ENCODE measurements around the gene DCAF5.
"Not testable (repeated sequence)": the region's sequence is repeated elsewhere in the genome, so short reads cannot be mapped to it uniquely, and the experiment has no call there.

Gene DCAF5

DNA sequence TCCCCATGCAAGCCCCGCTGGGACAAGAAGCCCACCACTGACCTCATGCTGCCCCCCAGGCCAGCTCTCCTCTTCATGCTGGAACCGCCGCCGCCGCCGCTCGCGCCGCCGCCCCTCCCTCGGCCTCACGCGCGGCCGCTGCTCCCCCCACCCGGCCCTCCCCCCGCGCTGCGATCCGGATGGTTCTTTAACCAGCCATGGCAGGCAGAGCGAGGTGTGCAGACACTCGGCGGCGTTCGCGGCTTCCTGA, at the start of gene DCAF5:
Gene DCAF5 (minus strand): TSS at position 218 of the 250 bp plus-strand sequence. CDS start 141 bp downstream, at position 77.
- peak; percentile 81 to 89 for DNase-seq (ENCODE audit: low read depth in 2 of 2)

DNA sequence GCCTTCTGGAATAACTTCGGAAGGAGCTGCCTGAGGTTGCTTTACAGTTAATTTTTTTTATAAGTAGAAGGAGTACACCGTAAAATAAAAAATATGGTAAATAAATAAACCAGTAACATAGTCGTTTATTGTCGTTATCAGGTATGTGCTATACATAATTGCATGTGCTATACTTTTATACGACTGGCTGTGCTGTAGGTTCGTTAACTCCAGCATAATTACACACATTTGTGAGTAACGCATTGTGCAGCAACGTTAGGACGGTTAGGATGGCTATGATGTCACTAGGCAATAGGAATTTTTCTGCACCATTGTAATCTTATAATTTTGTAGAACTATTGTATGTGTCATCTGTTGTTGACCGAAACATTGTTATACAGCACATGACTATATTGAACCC, 46.9 kb upstream of the DCAF5 start:
- DNase-seq (ENCODE audit: low read depth in 2 of 2) = no peak

DNA sequence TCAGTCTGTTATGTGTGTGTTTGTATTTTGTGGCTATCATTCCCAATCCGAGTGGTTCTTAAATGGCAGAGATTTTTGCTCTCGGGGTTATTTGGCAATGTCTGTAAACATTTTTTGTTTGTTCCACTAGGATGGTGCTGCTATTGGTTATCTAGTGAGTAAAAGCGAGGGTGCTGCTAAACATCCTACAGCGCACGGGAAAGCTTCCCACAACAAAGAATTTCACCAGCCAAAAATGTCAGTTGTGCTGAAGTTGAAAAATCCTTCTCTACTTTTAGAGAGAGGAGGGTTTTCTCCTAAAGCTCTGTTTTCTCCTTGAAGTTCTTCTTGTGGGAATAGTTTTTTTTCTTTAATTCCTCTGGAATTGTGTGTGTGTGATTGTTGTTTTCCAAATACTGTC, 40.8 kb upstream of the DCAF5 start:
- no peak for DNase-seq (ENCODE audit: low read depth in 2 of 2)

GRCh38 chr14:69191340-69192111, 38.6 kb upstream of the DCAF5 start, which contains the start of gene EXD2:
Gene EXD2 (plus strand): TSS chr14:69191498. CDS start chr14:69209471, 17,973 bp downstream.
- peak; percentile 59 to 71 for DNase-seq (ENCODE audit: low read depth in 2 of 2)

DNA sequence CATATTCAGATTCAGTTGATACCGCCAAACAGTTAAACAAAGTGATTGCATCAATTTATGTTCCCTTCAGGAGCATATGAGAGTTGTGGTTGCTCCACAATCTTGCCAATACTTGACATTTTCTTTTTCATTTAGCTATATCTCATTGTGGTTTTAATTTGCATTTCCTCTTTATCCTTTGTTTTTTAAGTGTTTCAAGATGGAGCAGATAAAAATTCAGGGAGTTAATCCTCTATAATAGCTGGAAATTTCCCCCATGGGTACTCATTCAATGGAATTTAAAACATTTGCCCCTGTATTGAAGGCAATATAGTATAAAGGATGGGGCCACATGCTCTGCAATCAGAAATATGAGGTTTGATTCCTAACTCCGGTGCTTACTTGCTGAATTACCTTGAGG, 37.3 kb upstream of the DCAF5 start:
- DNase-seq (ENCODE audit: low read depth in 2 of 2) = no peak

GRCh38 chr14:69183735-69184134, 30.8 kb upstream of the DCAF5 start:
- DNase-seq (ENCODE audit: low read depth in 2 of 2) = no peak

DNA sequence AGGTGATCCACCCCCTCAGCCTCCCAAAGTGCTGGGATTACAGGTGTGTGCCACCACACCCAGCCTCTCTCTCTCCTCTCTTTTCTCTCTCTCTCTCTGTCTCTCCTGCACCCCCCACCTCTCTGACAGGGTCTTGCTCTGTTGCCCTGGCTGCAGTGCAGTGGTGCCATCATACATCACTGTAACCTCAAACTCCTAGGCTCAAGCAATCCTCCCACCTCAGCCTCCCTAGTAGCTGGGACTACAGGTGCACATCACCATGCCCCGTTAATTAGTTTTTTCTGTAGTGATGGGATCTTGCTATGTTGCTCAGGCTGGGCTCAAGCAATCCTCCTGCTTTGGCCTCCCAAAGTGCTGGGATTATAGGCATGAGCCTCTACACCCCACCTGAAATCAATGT, 29.7 kb upstream of the DCAF5 start:
- not testable (repeated sequence) for DNase-seq (ENCODE audit: low read depth in 2 of 2)

GRCh38 chr14:69181491-69181890, 28.6 kb upstream of the DCAF5 start:
- no peak for DNase-seq (ENCODE audit: low read depth in 2 of 2)

DNA sequence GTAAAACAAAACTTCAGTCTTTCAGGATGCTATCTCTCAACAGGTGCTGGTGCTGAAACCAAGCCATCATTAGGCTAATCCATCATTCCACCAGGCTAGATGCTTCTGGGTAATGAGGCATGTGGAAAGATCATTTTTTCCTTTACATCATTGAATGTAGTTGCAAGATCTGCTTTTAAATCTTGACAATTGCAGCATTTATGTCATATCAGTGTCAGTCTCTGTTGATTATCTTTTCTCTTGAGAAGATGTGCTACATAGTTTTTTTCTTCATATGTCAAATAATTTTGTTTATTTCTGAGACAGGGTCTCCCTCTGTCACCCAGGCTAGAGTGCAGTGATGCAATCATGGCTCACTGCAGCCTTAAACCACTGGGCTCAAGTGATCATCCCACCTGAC, 22.2 kb upstream of the DCAF5 start:
- no peak for DNase-seq (ENCODE audit: low read depth in 2 of 2)

GRCh38 chr14:69171569-69171968, 18.6 kb upstream of the DCAF5 start:
- DNase-seq (ENCODE audit: low read depth in 2 of 2) = no peak

GRCh38 chr14:69170839-69171238, 17.9 kb upstream of the DCAF5 start:
- no peak for DNase-seq (ENCODE audit: low read depth in 2 of 2)

GRCh38 chr14:69165787-69166186, 12.9 kb upstream of the DCAF5 start:
- not testable (repeated sequence) for DNase-seq (ENCODE audit: low read depth in 2 of 2)

GRCh38 chr14:69161590-69161989, 8.7 kb upstream of the DCAF5 start:
- no peak for DNase-seq (ENCODE audit: low read depth in 2 of 2)

DNA sequence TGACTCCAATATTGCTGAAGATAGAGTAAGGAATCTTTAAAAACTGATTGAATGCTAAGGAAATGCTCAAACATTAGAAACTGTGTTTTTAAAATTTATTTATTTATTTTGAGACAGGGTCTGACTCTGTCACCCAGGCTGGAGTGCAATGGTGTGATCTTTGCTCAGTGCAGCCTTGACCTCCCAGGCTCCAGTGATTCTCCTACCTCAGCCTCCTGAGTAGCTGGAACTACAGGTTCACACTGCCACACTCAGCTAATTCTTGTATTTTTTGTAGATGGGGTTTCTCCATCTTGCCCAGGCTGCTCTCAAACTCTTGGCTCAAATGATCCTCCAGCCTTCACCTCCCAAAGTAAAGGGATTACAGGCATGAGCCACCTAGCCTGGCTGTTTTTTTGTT, 3.3 kb upstream of the DCAF5 start:
- DNase-seq (ENCODE audit: low read depth in 2 of 2) = no peak

- DNase-seq (ENCODE audit: low read depth in 2 of 2) = no peak
Observed at GRCh38 chr14:69154779-69155178, 1.9 kb upstream of the DCAF5 start.

GRCh38 chr14:69153873-69154270, 953 bp upstream of the DCAF5 start:
- no peak for DNase-seq (ENCODE audit: low read depth in 2 of 2)

- DNase-seq (ENCODE audit: low read depth in 2 of 2) = no peak
Observed at GRCh38 chr14:69153152-69153872, 393 bp upstream of the DCAF5 start.

DNA sequence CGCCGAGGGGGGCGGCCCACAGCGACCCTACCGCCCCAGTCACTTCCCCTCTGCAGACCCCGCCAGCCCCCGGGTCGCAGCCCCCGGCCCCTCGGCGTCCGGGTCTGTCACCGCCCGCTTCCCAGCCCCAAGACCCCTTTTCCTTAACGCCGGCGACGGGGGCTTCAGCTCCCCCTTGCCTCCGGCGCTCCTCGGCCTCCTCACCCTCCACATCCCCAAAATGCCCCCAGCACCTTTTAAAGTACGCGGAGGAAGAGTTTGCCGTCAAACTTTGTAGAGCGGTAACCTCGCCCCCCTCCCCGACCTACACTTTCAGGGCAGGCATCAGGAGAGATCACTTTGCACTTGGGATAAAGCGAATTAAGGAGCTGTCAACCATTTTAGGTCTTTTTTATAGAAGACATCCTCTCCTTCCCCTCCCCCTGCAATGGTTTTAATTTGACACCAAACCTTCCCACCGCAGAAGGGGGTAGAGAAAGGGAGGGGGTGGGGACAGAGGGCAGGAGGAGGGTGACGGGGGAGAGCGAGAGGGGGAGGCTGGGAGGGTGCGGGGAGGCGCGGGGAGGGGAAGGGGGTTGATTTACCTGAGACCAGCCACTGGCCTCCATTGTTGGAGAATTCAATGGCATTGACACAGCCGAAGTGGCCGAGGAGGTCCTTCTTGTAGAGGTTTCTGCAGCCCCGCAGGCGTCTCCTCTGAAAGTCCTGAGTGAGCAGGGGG, 578 bp downstream of the DCAF5 start:
- peak in 1 of 2 experiments; percentile 35 for DNase-seq (ENCODE audit: low read depth in 2 of 2)

- peak; percentile 55 to 58 for DNase-seq (ENCODE audit: low read depth in 2 of 2)
Observed at GRCh38 chr14:69151458-69152180, 1.3 kb downstream of the DCAF5 start.

DNA sequence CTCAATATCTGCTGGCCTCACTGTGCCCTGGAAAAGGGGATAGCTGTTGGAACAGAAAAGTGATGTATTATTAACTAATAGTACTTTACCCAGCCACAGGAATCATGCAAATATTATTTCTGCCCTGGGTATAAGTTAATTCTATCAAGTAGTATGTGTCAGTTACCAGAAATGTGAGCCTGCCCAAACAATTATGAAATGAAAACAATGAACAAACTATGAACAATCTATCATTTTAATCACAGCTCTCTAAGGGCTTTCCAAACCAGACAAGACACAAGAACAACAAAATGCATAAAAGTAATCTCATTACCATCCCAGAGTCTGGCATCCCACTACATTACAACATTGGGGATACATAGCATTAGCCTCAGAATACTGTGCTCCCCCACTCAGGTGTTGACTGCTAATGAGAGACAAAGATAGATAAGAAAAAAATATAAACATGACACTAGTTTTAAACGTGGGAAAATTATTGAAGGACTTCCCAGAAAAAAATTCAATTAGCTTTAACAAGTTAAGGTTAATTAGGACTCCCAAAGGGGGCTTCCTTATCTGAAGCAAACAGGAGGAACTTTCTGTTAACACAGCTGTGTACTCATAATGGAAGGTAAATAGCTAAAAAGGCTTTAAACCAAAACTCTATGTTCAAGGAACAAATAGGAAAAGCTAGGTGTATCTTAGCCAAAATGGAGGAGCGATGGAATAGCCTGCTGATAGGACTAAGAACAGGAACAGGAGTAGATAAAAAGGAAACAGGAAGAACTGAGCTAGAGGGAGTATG, 3.3 kb downstream of the DCAF5 start:
- no peak for DNase-seq (ENCODE audit: low read depth in 2 of 2)

GRCh38 chr14:69142101-69142500, 10.8 kb downstream of the DCAF5 start:
- no peak for DNase-seq (ENCODE audit: low read depth in 2 of 2)

Data from stimulated activated CD4-positive, alpha-beta T cell treated with anti-CD3 and anti-CD28 coated beads, Interleukin-12 subunit alpha, Interleukin-12 subunit beta, amount 100 ng/mL, for 24 hours (primary cell).